ENCODE measurements around the gene ABHD4.
"Not testable (repeated sequence)": the region's sequence is repeated elsewhere in the genome, so short reads cannot be mapped to it uniquely, and the experiment has no call there.

Gene ABHD4

DNA sequence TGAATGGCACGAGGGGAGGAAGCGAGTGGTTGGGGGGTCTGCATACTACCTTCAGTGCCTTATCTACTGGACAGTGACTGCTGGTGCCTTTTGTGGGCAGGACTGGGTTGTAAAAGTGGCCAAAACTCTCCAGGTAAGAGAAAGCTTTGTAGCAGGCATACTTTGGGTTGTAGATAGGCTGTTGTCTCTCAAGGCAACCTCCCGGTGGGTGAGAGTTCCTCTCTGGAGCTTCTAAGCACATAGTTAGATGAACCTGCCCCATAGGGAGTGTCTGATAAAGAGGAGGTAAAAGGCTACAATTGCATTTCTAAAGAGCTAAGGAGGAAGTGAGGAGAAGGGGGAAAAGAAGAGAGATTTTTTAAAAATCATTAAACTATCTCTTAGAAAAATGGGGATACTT, 4.9 kb upstream of the ABHD4 start:
- no peak for DNase-seq

DNA sequence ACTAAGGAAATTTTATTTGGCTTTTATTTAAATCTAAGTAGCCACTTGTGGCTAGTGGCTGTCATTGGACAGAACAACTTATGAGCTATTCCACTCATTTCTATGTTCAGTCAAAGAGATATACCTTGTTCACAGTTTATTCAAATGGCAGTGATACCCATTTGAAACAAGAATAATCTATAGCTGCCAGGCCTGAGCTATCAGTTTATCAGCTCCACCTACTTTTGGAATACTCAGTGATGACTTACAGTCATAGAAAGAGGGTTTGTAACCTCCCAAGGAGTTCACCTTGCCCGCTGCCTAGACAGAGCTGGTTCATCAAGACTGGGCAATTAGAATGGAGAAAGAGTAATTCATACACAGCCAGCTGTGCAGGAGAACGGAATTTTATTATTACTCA, 4.5 kb upstream of the ABHD4 start:
- DNase-seq = no peak

DNA sequence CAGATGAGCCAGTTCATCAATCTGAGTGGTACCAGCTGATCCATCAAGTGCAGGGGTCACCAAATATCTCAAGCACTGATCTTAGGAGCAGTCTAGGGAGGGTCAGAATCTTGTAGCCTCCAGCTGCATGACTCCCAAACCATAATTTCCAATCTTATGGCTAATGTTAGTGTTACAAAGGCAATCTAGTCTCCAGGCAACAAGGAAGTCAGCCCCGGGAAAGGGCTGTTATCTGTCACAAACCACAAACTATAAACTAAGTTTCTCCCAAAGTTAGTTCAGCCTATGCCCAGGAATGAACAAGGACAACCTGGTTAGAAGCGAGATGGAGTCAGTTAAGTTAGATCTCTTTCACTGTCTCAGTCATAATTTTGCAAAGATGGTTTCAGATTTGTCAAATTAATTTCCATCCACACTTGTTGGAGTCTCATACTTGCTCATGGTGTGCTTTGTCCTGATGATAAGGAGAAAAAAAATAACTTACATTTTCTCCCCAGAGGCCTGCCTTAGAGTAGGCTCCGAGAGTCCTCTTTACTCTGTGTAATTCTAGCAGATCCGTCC, 3.9 kb upstream of the ABHD4 start:
- DNase-seq = no peak

DNA sequence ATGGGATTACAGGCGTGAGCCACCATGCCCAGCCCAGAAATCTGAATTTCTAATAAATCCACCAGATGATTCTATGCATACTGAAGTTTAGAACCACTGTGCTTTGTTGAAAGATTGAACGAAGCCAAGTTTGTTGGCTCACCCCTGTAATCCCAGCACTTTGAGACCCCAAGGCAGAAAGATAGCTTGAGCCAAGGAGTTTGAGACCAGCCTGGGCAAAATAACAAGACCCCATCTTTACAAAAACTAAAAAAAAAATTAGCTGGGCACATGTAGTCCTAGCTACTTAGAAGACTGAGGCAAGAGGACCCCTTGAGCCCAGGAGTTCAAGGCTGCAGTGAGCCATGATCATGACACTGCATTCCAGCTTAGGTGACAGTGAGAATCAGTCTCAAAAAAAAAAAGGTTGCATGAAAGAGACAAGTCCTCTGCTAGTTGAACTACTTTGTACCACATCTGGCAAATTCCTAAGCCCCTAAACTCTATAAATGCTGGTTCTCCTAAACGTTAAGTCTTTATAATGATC, 1.7 kb upstream of the ABHD4 start:
- no peak for DNase-seq

DNA sequence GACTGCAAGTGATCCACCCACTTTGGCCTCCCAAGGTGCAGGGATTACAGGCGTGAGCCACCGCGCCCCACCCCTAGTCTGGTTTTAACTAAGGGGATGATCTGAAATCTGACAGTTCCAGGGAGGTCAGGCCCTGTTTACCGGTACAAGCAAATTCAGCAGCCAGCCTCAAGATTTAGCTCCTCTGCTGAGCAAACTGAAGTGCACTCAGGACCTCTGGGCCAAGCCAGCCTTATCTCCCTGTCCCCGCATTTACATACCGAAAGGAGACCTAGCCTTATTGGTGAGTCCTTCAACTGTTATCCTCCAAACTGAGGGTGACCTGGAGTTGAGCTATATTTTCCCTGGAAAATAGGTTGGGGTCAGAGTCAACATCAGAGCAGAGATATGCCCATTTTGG, 835 bp upstream of the ABHD4 start:
- no peak for DNase-seq

DNA sequence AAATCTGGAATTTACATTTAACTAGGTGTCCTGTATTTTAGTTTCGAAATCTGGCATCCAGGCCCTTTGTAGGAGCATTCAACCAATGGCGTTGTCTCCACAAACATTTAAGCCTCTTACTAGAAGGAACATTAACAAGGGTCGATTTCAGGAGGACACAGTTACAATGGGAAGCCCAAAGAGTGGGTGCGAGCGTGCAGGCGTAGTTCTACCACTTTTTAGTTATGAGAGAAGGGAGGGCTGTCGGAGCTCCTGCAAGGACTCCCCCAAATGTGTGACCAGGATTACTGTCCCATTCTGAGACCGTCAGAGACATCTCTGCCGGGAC, 365 bp upstream of the ABHD4 start:
- DNase-seq = no peak

DNA sequence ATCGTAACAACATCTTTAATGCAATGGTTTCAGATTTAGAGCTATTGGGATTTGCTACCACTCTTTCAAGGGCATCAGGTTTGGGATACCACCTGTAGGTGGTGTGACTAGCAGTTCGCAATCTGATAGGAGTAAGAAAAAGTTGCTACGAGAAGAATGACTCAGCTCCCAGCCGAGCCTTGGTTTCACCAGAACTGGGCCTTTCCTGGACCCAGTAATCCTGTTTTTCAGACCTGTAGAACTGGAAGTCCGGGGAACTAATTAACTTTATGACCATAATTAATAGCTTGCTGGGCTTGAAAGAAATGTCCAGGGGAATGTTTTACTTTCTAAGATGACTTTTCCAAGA, 770 bp downstream of the ABHD4 start:
- peak; percentile 38 for DNase-seq

DNA sequence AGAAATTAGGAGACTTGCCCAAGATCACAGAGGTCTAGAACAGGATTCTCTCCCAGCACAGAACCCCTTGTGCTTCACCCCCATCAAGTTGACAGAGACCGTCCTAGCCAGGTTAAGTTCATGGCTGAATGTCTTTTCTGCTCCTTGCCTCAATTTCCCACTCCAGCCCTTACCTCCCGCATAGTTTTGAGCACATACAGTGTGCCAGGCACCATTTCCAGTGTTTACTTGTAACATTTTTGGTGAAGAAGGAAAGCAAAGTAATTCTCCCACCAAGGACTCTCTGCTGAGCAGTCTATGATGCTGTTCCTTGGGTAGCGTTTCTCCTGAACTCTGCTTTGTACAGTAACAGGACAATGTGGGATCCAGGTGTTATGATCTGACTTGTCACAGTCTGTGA, 1.2 kb downstream of the ABHD4 start:
- no peak for DNase-seq

DNA sequence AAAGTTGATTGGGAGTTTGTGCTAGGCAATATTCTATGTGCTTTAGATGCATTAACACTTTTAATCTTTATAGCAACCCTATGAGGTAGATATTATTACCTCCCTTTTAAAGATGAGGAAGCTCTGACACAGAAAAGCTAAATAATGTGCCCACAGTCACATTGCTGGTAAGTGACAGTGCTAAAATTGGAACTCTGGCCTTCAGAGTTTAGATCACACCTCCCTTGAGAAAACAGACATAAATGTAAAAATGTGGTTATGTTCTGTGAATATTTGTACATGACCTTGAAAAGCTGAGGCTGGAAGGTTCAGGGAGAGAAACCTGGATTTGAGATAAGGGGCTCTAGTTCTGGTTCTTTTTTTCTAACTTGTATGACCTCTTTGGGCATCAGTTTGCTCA, 1.9 kb downstream of the ABHD4 start:
- DNase-seq = no peak

DNA sequence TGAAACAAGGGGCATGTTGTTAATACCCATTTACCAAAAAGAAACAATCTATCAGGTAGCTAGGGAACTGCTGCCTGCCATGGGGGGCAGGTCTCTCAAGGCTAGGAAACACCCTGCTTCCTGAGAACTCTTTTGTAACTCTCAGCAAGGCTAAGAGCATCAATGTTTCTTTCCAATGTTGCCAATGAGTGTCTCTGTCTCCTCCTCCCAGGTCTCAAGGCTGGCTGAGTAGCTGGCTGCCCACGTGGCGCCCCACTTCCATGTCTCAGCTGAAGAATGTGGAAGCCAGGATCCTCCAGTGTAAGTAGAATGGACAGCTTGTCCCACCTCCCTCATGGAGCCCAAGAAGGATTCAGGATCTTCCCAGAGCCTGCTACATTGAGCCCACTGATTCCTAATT, 3.4 kb downstream of the ABHD4 start:
- DNase-seq = no peak

DNA sequence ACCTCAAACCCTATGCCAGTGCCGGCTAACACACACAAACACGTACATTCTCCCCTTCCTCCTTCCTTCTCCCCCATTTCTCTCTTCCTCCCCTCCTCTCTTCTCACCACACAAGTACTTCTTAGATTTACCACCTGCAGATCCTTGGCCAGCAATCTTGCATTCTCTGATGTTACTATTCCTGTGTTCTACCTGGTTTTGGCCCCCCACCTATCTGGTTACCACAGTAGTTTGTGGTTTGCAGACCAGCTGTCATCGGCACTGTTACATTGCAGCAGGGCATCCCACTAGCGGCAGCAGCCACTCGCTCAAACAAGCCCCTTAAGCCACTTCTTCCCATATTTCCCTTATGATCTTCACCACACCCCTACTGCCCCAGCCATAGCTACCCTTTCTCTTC, 3.9 kb downstream of the ABHD4 start:
- DNase-seq = no peak

DNA sequence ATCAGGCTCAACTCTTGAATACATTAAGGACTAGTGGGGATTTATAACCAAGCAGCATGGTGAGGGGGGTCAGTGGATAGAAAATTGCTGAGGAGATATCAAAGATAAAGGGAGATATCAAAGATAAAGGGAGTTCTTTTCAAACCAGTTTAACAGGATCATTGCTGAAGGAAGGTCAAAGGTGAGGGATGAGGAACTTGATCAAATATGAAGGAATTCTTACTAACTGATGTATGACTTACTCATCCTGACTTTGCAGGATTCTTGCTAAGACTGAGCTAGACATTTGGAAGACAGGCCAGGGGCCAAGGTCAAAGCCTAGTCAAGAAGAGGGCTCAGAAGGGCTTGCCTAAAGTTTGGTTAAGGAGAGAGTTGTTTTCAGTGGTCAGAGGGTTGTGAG, 4.8 kb downstream of the ABHD4 start:
- no peak for DNase-seq

DNA sequence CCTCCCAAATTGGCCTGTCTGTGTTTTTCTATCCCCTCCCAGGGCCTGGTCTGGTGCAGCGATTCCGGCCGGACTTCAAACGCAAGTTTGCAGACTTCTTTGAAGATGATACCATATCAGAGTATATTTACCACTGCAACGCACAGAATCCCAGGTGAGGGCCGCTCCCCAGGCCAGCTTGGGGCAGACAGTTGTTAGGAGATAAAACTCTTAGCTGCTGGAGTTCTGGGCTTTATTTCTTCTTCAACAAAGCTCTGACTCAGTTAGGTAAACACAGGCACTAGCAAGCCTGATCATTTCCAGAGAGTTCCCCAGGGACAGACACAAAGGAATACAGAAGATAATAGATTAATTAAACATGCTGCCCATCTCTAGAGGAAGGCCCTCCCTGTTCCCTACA, 8.3 kb downstream of the ABHD4 start:
- no peak for DNase-seq

DNA sequence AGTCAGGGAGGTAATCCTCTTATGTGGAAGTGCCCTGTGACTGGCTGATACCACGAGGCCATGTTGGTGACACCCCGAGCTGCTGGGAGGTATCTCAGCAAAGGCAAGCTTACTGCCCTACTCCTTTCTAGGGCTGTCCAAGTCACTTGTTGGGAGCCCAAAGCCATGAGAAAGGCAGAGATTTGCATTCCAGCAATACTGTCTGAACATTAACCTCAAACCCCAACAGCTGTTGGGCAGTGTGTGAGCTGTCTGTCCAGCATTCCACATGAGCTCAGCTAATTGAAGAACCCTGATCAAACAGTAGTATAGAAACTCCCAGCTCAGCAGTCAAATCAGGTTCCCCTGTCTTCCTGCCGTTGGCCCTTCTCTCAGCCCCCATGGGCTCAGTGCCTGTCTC, 9.2 kb downstream of the ABHD4 start:
- no peak for DNase-seq

DNA sequence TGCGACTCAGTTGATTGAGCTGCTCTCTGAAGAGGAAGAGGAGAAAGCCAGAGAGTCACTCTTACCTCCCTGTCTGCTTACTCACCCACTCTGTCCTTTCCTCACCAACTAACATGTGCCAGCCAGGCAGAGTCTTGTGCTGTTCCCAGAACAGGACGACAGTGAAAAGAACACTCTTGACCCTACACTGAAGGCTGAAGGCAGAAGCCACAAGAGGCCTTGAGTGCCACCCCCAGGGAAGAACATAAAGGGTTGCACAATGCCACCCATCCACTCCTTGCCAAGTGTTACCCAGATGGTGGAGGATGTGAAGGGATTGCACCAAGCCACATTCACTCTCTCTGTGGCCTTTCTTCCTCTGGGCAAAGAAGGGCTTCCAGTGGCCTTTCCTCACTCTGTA, 12.8 kb downstream of the ABHD4 start:
- DNase-seq = no peak

DNA sequence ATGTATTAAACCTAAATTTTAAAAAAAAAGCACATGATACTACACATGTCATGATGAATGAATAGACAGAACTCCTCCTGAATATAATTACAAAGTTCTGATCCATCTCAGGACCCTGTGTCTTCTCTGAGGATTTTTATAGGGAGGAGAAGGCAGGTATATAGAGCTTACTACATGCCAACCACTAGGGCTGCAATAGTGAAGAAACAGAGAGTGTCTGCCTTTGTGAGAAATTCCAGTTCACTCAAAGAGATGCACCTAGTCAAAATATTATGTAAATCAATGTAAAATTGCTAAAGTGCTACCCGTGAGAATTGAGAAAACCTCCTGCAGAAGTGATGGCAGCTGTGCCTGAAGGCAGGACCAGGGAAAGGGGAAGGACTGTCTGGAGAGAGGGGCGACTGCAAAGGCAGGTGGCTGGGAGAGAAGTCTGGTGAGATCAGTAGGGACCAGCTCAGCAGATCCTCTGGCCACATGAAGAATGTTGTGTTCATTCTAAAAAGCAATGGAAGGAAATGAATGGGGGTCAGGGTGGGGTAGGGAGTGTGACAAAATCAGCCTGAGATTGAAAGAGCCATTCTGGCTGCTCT, 15.1 kb downstream of the ABHD4 start:
- DNase-seq = no peak

DNA sequence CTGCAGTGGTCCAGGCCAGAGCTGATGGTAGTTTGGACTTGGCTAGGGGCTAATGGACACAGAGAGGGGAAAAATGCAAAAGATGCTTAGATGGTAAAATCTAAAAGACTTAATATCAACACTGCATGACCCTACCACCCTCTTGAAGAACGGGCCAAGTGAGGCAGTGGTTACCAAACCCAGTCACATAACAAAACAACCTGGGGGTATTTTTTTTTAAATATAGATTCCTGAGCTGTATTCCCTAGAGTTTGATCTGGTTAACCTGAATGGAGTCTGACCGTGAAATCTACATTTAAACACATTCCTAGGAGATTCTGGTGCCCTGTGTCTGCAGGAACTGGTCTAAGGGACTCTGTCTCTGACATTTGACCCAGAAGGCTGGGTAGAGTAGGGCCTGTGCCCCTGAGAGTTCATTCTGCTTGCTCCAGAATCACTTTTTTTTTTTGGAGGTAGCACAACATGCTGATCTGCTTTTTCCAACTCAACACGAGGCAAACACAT, 15.7 kb downstream of the ABHD4 start:
- no peak for DNase-seq

DNA sequence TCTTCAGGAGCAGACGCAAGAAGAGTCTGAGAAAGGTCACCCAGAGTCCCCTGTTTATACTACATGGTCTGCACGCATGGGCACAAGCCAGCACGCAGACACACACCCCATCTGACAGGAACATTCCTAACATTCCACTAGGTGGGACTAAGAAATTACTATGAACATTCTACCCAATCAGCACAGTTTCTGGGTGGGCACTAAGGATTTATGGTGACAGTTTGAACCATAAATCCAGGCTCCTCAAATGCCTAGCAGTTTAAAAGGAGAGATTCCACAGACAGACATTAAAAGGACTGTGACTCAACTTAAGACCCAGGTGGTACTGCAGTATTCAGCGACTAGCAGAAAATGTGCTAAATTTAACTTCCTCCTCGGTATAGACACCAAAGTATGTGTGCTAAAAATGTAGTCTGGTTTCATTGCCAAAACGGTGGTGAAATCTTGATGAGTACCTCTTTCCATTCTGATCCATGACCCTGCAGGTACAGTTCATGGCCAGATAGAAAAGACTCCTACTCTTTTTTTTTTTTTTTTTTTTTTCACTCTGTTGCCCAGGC, 16.2 kb downstream of the ABHD4 start:
- no peak for DNase-seq

DNA sequence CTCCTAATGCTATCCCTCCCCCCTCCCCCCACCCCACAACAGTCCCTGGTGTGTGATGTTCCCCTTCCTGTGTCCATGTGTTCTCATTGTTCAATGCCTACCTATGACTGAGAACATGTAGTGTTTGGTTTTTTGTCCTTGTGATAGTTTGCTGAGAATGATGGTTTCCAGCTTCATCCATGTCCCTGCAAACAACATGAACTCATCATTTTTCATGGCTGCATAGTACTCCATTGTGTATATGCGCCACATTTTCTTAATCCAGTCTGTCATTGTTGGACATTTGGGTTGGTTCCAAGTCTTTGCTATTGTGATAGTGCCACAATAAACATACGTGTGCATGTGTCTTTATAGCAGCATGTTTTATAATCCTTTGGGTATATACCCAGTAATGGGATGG, 17.7 kb downstream of the ABHD4 start:
- DNase-seq = not testable (repeated sequence)

DNA sequence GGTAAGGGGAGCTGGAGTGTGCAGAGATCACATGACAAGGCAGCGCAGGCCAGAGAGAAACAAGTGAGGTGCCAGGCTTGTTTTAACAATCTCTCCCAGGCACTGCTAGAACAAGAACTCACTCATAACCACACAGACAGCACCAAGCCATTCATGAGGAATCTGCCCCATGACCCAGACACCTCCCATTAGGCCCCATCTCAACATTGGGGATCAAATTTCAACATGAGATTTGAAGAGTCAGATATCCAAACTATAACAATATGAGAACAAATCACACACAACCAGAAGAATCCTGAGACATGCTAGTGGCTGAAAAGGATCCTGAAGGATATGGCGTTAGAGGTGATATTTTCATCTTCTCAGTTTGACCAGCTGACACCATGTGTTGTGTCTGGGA, 24.2 kb downstream of the ABHD4 start:
- DNase-seq = no peak

DNA sequence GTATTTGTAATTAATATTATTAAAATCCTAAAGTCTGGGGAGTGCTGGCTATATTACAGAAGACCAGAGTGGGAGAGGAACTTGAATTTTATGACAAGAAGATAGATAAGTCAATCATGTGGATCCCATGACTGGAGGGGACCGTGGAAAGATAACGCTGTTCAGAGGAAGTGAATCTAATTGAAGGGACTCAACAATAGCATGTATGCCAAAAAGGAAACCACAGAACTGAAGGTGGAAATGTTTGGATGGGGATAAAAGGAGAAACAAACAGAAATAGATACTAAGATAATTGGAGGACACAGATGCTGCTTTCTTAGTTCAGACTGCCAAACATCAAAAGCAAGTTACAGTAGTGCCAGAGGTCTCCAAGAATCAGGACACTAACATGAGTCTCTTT, 24.9 kb downstream of the ABHD4 start:
- DNase-seq = peak; percentile 33

DNA sequence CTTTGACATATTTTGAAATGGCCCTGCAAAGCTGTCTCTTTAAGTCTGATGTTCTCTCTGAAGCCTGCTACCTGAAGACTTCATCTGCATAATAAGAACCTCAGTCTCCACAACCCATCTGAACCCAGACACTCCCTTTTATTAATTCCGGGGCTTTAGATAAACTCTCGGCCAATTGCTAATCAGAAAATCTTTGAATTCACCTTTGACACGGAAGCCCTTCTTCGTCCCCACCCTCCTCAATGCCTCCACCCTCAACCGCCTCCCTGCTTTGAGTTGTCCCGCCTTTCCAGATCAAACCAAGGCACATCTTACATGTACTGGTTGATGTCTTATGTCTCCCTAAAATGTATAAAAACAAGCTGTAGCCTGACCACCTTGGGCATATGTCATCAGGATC, 28.5 kb downstream of the ABHD4 start:
- no peak for DNase-seq

DNA sequence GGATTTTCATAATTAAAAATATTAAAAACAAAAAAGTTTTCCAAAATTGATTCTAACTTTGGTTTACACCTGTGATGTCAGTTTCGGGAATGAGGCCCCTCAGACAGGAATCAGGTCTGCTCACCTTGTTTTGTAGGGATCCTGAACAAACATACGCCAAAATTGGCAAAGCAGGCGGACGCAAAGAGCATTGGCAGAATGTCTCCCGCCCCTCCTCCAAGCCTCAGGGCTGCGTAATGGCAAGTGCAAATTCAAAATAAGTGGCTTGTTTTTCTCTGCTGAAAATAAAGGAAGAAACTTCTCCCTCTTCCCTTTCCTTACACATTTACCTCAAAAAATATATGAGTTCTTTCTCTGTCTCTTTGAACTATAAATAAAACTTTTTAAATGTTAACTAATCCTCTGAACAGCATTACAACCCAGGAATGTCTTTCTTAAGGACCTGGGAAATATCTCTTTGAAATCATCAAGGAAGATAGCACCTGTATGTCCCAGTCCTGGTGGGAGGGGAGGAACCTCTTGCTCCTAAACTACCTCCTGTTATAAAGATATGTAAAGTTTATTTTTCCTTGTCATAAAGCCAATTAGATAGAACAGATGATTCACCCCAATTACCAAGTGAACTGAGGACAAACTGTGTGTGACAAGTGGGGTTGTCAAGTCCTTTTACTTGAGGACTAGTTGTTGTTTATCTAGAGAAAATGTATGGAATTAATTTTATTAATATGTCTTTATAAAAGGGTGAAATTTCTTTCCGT, 29.6 kb downstream of the ABHD4 start:
- no peak for DNase-seq

DNA sequence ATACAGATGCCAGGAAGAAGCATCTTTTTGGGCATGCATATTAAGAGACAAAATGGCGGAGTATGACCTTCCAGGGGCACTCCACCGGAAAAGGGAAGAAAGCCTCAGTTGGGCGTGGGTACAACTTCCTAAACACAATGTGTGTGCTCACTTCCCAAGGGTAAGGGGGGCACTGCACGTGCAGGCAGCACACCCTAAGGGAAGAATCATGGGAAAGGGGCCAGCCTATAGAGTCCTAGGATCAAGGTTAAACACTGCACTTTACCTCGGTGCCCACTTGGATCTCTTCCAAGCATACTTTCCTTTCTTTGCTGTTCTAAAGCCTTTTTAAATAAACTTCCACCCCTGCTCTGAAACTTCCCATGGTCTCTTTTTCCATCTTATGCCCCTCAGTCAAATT, 31.3 kb downstream of the ABHD4 start:
- no peak for DNase-seq
